Bronchus fibroblast of lung (primary cell): ENCODE results near the gene RARG. TPM values are rescaled to one million over a fixed set of nuclear protein-coding genes. Genes with fewer than 3 reads are reported as not detected.

Source experiments
- total RNA-seq: library from RNA; depleted of rRNA; stranded (reverse); fragments of >200 nt; gene quantifications from 2 replicates; pipeline ENCODE4 v1.2.3, GENCODE V29; 2015

Gene RARG
- 27.4 and 32.1 TPM in 2 replicates for total RNA-seq

DNA sequence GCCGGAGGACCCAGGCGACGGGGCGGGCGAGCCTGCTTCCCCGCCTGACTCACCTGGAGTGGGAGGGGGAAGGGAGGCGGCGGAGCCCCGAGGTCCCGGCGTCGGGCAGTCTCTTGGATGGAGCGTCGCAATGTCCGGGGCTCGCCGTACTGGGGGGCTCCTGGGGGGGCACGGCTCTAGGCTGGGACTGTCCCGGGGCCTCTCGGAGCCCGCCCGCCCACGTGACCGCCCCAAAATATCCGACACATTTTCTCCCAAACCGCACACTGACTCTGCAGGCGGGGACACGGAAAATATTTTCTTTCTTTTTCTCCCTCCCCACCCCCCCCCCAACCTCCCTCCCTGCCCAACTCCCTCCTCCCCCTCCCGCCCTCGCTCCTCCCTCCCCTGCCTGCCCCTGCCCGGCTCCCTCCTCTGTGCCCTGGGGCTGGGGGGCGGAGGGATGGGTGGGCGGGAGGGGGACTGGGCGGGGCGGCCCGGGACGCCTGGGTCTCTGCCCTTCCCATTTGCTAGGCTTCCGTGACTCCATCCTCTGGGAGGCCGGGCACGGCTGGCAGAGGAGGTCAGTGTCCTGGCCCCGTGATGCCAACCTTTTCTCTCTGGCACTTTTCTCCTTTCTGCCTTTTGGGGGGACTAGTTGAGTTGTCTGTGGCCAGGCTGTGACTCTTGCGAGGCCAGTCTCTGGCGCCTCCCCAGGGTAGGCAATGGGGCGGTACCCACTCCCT, at the start of gene RARG:
Gene RARG (minus strand): TSS at position 289 of the 725 bp plus-strand sequence. CDS start 4,664 bp downstream, outside the sequence.

DNA sequence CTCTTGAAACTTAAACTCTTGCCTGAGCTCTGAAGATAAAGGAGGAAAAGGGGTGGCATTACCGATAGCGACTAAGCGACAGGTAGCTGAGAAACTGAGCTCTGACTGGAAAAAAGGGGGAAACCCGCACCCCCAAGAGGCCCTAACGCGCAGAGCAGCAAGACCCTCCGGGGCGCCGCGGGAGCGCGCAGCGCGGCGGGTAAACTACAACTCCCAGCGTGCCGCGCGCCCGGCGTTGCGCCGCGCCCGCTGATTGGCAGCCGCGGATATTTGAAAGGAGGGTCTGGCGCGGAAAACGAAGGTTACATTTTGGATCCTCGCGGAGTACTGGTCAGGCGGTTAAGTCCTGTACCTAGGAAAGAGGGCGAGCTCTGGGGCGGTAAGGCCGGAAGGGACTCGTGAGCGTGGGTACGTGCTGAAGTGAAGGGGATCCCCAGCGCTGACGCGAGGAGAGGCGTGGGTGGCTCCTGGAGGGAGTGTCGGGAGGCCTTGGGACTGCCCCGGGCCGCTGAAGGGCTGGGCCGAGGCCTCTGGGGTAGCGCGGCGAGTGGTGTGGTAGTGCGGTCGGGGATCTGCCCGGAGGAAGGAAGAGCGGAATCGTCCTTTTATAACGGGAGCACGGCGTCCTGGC, 36.1 kb upstream of the RARG start, which contains the start of gene ESPL1:
Gene ESPL1 (plus strand): TSS at position 301 of the 631 bp plus-strand sequence. CDS start 468 bp downstream, outside the sequence.

DNA sequence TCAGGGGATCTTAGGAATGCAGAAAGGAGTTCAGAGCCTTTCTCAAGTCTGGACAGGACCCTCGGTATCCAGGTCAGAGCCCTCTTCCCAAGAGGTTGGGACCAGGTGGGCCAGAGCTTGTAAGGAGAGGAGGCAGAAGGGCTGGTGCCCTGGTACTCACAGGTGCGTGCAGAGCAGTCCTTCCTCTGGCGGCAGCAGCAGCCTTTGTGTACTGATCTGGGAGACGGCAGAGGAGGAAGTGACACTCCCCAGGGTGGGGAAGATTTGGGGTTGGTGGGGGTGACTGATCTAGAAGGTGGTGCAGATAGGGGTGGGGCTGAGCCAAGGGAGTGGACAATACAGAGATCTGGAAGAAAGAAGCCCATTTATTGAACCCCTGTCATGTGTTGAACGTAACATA, 25.0 kb downstream of the RARG start, which contains the start of gene ITGB7:
Gene ITGB7 (minus strand): TSS at position 210 of the 400 bp plus-strand sequence. CDS start 6,808 bp downstream, outside the sequence.

DNA sequence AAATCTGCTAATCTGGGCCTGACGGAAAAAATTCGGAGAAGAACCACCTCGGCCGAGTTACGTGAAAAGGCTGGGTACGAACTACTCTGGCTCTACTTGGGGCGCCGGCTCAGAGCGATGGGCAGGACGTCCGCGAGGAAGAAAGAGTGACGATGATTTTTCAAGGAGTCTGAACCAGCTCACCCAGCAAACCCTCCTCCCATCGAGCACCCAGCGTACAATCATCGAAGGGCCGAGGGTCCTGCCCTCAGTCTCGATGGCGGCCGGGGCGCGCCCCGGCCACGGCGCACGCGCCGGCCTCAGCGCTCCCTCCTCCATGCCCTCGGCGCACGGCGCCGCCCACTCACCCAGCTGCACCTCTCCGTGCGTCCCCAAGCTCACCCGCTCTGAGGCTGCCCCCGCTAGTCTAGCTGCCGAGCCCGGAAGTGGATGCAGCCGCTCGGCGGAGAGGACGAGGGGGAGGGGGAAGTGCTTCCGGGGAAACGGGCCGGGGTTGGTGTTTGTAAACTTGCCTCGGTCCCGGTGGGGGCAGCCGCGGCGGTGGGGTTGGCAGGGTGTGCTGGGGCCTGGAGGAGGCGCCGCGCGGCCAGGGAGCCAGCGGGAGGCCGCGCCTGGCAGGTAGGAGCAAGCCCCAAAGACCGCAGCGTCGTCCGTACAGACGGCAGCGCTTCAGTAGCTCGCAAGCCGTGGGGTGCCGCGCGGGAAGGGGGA, 51.6 kb downstream of the RARG start, which contains the start of the genes CSAD and ZNF740:
Gene CSAD (minus strand): TSS at position 706 of the 711 bp plus-strand sequence. CDS start 7,455 bp downstream, outside the sequence.
Gene ZNF740 (plus strand): TSS at position 503 of the 711 bp plus-strand sequence. CDS start 1,262 bp downstream, outside the sequence.

Other genes starting within 250 kb of the RARG start
- gene EIF4B, start 225.8 kb downstream of the RARG start, total RNA-seq, result 380 and 439 TPM in 2 replicates
- gene TNS2, start 182.1 kb downstream of the RARG start, total RNA-seq, result 68.3 and 74.5 TPM in 2 replicates
- gene SPRYD3, start 152.8 kb downstream of the RARG start, total RNA-seq, result 24.7 and 27.1 TPM in 2 replicates
- 632 and 635 TPM in 2 replicates for gene IGFBP6, start 134.5 kb downstream of the RARG start, total RNA-seq
- under 0.01 TPM in 1 of 2 replicates, not detected in the other for gene SOAT2, start 128.7 kb downstream of the RARG start, total RNA-seq
- 5.2 and 5.9 TPM in 2 replicates for gene ZNF740, start 51.5 kb downstream of the RARG start, total RNA-seq
- gene CSAD, start 51.3 kb downstream of the RARG start, total RNA-seq, result 4.2 and 5.4 TPM in 2 replicates
- under 0.01 TPM in 2 replicates for gene ITGB7, start 25.0 kb downstream of the RARG start, total RNA-seq
- gene ESPL1, start 36.1 kb upstream of the RARG start, total RNA-seq, result 12.4 and 13.2 TPM in 2 replicates
- gene PFDN5, start 63.3 kb upstream of the RARG start, total RNA-seq, result 364 and 411 TPM in 2 replicates
- gene MYG1, start 67.5 kb upstream of the RARG start, total RNA-seq, result 73.4 and 73.5 TPM in 2 replicates
- 95.6 and 105 TPM in 2 replicates for gene AAAS, start 89.4 kb upstream of the RARG start, total RNA-seq
- not detected in 2 replicates for gene SP7, start 104.1 kb upstream of the RARG start, total RNA-seq
- gene SP1, start 148.0 kb upstream of the RARG start, total RNA-seq, result 32.4 and 34.3 TPM in 2 replicates
- gene AMHR2, start 191.6 kb upstream of the RARG start, total RNA-seq, result not detected in 2 replicates
- 115 and 126 TPM in 2 replicates for gene PRR13, start 209.5 kb upstream of the RARG start, total RNA-seq
- 125 and 136 TPM in 2 replicates for gene PCBP2, start 219.9 kb upstream of the RARG start, total RNA-seq